HG03060 (cell line): ENCODE results near the gene LRRN3.

Experiments
- ATAC-seq: cut with Tn5 transposase; IDR thresholded peaks from one replicate; pipeline ENCODE4 v1.9.1; 2021; ENCODE audit warnings: low read depth, moderate number of reproducible peaks; ENCODE audit not compliant: unreplicated experiment

Gene LRRN3

DNA sequence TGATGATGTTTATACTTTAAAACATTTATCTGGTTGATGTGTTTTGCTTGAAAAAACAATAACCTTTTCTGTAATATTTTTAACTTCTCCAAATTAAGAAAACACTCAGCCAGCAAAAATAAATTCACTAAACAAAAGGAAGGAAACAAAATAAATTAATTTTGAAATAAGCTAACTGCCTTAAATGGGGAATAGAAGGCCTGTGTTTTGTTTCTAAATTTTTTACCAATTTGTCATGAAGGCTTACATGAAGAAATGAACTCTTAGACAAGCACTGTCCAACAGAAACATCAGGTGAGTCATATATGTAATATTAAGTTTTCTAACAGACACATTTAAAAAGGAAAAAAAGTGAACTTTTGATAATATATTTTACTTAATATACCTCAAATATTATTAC is 68.5 kb downstream of the LRRN3 start:
- no peak for ATAC-seq

GRCh38 chr7:111160297-111160696 is 69.4 kb downstream of the LRRN3 start:
- ATAC-seq: no peak

DNA sequence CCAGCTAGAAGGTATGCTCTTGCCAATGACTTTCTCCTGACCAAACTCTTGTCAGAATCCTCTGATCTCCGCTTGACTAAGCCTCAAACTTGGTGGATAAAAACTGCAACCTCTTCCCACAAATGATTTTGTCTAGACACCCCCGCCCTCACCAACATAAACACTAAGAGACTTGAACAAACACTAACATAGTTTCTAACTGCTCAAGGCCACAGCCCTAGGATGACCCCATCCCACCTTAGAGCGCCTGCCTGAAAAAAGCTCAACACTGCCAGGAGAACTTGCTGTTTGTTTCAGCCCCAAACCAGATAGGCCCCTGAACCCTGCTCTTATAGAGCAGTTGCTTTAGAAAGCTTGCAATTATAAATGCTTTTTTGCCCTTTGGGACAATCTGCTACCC is 71.8 kb downstream of the LRRN3 start:
- no peak for ATAC-seq

GRCh38 chr7:111164442-111164841 is 73.5 kb downstream of the LRRN3 start:
- ATAC-seq: no peak

DNA sequence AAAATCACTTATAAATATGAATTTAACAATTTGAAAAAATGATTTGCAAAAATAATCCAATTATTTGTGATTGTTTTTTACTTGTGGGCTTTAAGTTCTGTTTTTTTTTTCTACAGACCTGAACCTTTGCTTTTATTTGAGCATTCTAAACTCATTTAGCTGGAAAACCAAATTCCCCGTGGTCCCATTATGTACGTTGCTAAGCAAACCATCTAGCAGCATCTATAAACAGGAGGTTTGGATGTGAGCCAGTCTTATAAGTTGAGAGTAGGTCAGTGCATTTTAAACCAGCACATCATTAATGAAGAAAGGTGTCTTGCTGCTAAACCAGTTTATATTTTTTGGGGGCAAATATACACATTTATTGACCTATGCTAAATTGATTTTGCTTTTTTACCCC is 77.3 kb downstream of the LRRN3 start:
- ATAC-seq: no peak

- ATAC-seq: no peak
Observed at GRCh38 chr7:111172564-111173257, 81.8 kb downstream of the LRRN3 start.

GRCh38 chr7:111173528-111173927 is 82.6 kb downstream of the LRRN3 start:
- ATAC-seq: no peak

DNA sequence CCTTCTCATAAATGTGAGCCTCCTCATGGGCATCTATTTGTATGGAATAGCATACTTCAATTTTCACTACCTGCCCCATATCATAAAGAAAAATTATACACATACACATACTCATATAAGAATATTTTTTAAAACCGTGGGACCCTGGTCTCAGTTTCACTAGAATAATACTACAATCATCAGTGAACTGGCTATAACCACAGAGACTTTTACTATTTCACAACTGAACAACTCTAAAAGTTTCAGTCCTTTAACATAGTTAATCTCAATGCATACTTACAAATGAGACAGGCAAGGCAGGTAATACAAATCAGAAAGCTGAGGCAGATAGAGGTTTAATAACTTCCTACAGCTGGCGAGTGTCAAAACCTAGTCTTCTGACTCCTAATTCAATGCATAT is 83.1 kb downstream of the LRRN3 start:
- no peak for ATAC-seq

GRCh38 chr7:111174510-111174909 is 83.6 kb downstream of the LRRN3 start:
- ATAC-seq: no peak
